HG03460 (cell line): ENCODE measurements around the gene GNAI3.
"Not testable (repeated sequence)": the region's sequence is repeated elsewhere in the genome, so short reads cannot be mapped to it uniquely, and the experiment has no call there.

Experiments
- ATAC-seq: cut with Tn5 transposase; IDR thresholded peaks from one replicate; pipeline ENCODE4 v1.9.1; 2021; ENCODE audit not compliant: unreplicated experiment

Gene GNAI3

GRCh38 chr1:109657395-109657794, 109.0 kb downstream of the GNAI3 start:
- ATAC-seq = no peak

GRCh38 chr1:109657970-109658369, 109.6 kb downstream of the GNAI3 start:
- no peak for ATAC-seq

- no peak for ATAC-seq
These were observed 110.2 kb downstream of the GNAI3 start for GRCh38 chr1:109658533-109659042.

GRCh38 chr1:109659145-109659544, 110.7 kb downstream of the GNAI3 start:
- no peak for ATAC-seq

- ATAC-seq = no peak
These were observed 111.7 kb downstream of the GNAI3 start for GRCh38 chr1:109659997-109660690.

GRCh38 chr1:109660691-109661026, 112.2 kb downstream of the GNAI3 start:
- not testable (repeated sequence) for ATAC-seq

- ATAC-seq = no peak
These were observed 113.0 kb downstream of the GNAI3 start for GRCh38 chr1:109661391-109661790.

GRCh38 chr1:109664671-109665070, 116.3 kb downstream of the GNAI3 start:
- ATAC-seq = no peak

GRCh38 chr1:109667452-109668122, 119.2 kb downstream of the GNAI3 start, which contains the start of gene GSTM2:
TSS of gene GSTM2 (plus strand) at chr1:109668057. CDS start at chr1:109668116, 59 bp downstream.
- peak; percentile 93 for ATAC-seq
